Measurements from ENCODE around the gene ING2.
A peak's percentile ranks its signal among the peaks of the same experiment; 100 is the strongest.

Gene ING2

GRCh38 chr4:183505611-183506388 is 942 bp downstream of the ING2 start (continued):
- peak; percentile 90 for TF ChIP-seq ZBTB26 (tag by site-specific recombination; optimal IDR thresholded peaks at IDR 0.05)
- TF ChIP-seq ZEB2 (tag by site-specific recombination; IDR thresholded peaks at IDR 0.05): peak; percentile 54; the same call in 1 of the 2 replicates
- TF ChIP-seq ZNF311 (tag by site-specific recombination; IDR thresholded peaks at IDR 0.05; ENCODE audit: borderline replicate concordance): no peak
- peak; percentile 19; the same call in 1 of the 2 replicates for TF ChIP-seq ZNF341 (tag by site-specific recombination; IDR thresholded peaks at IDR 0.05; ENCODE audit: low read depth)
- peak; percentile 99 for TF ChIP-seq KLF10 (tag by site-specific recombination; IDR thresholded peaks at IDR 0.05)
- no peak for TF ChIP-seq ZNF48 (tag by site-specific recombination; IDR thresholded peaks at IDR 0.05)
- TF ChIP-seq PRDM10 (tag by site-specific recombination; IDR thresholded peaks at IDR 0.05): peak; percentile 85
- no peak for TF ChIP-seq ZNF112 (tag by site-specific recombination; IDR thresholded peaks at IDR 0.05)
- TF ChIP-seq KLF8 (tag by site-specific recombination; IDR thresholded peaks at IDR 0.05): peak; percentile 96; the same call in 1 of the 2 replicates
- TF ChIP-seq ZBTB17 (tag by site-specific recombination; IDR thresholded peaks at IDR 0.05): peak; percentile 84
- TF ChIP-seq ZNF558 (tag by site-specific recombination; IDR thresholded peaks at IDR 0.05): no peak
- TF ChIP-seq ZNF362 (tag by site-specific recombination; IDR thresholded peaks at IDR 0.05): no peak
- peak; percentile 79 for TF ChIP-seq SP2 (tag by site-specific recombination; IDR thresholded peaks at IDR 0.05)
- peak; percentile 75; the same call in 1 of the 2 replicates for TF ChIP-seq SP3 (tag by site-specific recombination; IDR thresholded peaks at IDR 0.05)
- TF ChIP-seq ZNF768 (tag by site-specific recombination; IDR thresholded peaks at IDR 0.05): no peak
- 0 out of 2 replicates have a peak, but pooled peaks have one; percentile 48 for TF ChIP-seq ZNF518A (tag by site-specific recombination; conservative IDR thresholded peaks at IDR 0.05; ENCODE audit: low read depth)
- TF ChIP-seq ZBTB11 (tag by site-specific recombination; conservative IDR thresholded peaks at IDR 0.05; ENCODE audit: low read depth): peak; percentile 92
- TF ChIP-seq ZNF660 (tag by site-specific recombination; IDR thresholded peaks at IDR 0.05): no peak
- TF ChIP-seq ZNF639 (tag by site-specific recombination; IDR thresholded peaks at IDR 0.05): 0 out of 2 replicates have a peak, but pooled peaks have one; percentile 12
- peak; percentile 63 for TF ChIP-seq ZBTB8A (tag by site-specific recombination; IDR thresholded peaks at IDR 0.05)
- TF ChIP-seq ZNF600 (tag by site-specific recombination; IDR thresholded peaks at IDR 0.05): peak; percentile 61
- 0 out of 2 replicates have a peak, but pooled peaks have one; percentile 33 for TF ChIP-seq YY2 (tag by site-specific recombination; IDR thresholded peaks at IDR 0.05)
- TF ChIP-seq ZFHX2 (tag by site-specific recombination; conservative IDR thresholded peaks at IDR 0.05): peak; percentile 86

Data from HEK293 (cell line).